Activated naive CD4-positive, alpha-beta T cell (primary cell): ENCODE data around the gene TBCD.

Experiments
- DNase-seq, 4 experiments: peaks; one replicate each; lab custom pipeline; 2025; lab: John Stamatoyannopoulos, UW

Gene TBCD

DNA sequence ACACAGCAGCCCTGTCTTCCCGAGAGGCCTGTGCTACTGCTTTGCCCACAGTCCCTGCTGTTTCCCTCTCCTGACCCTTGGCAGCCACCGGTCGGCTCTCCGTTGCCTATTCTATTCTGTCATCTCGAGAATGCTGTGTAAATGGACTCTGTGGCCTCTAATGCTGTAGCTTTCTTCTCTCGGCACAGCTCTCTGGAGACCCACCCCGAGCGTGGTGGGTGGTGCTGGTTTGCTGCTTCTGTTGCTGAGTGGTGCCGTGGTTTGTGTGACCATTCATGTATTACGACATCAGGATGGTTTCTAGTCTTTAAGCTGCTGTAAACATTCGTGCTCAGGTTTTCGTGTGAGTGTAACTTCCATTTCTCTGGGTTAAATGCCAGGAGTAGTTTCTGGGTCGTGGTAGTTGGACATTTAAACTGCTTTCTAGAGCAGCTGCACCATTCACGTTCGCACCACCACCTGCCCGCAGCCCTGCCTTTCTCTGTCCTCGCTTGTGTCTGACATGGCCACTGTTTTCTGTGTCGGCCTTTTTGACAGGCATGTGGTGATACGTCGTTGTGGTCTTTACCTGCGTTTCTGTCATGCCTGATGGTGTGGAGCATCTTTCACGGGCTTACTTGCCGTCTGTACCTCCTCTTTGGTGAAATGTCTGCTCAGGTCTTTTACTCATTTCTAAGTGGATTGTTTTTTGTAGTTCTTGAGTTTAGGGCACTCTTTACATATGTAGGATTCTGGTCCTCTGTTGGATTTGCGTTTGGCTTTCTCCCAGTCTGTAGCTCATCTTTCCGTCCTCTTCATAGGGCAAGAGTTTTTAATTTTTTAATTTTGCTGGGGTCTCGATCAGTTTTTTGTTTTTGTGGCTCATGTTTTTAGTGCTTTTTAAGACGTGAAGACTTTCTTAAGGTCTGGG is 135.6 kb downstream of the TBCD start:
- DNase-seq: no peak

DNA sequence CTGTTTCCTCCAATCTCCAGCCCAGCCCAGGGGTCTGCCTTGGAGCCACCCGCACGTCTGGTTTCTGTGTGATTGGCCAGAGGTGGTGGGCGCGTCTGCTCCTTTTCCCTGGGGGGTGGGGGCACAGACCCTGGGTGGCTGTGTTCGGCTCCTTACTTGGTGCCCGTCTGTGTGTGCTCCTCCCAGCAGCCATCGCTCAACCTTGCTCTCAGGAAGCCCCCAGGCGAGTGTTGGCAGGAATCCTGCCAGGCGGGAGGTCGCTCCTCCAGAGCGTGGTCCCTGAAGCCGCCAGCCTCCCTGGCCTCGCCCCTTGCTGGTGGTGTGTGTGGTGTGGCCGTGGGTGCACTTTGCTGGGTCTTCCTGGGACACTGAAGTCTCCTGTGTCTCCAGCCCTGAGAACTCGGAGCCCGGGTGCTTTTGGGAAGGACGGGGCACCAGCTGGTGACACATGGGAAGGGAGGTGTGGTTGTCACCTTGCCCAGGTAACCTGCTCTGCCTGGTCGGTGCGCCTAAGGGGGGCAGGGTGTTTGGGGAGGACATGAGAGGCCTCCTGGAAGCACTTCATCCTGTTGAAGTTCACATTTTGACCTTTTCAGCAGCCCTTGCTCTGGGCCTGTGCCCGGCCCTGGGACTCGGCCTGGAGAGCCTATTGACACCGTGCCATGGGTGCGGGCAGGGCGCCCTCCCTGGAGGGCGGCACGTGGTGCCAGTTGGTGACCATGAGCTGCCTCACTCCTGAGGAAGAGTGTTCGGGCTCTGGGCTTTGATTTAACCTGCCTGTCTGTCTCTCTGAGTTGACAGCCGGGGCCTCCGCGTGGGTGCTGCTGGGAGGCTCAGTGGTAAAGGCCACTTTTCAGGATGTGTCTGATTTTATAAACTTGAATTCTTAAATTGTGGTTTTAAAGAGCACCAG is 137.0 kb downstream of the TBCD start:
- DNase-seq: no peak

- DNase-seq: no peak
Observed at GRCh38 chr17:82889496-82890338, 137.9 kb downstream of the TBCD start.

DNA sequence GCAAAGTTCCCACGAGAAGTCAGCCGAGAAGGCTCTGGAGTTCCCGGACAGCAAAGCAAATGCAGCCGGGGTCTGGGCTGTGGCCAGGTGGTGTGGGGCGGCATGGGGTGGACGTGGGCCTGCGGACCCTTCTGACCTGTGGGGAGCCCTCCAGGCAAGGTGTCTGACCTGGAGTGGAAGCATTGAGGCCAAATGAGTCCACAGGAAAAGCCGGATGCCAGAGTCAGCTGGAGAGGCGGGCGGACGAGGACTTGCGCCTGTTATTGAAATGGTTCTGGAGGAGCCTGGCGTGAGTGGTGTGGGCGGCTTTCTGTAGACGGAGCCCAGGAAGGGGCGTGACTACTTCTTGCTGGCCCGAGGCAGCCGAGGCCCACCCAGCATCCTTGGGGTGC is 138.5 kb downstream of the TBCD start:
- no peak for DNase-seq

- DNase-seq: no peak
Observed at GRCh38 chr17:82890926-82891678, 139.2 kb downstream of the TBCD start.

GRCh38 chr17:82891911-82892310 is 140.0 kb downstream of the TBCD start:
- no peak for DNase-seq

GRCh38 chr17:82892899-82893565 is 141.2 kb downstream of the TBCD start:
- peak in 2 of 4 experiments; percentile 31 to 69 for DNase-seq

- no peak for DNase-seq
Observed at GRCh38 chr17:82893779-82894178, 141.9 kb downstream of the TBCD start.

- DNase-seq: no peak
Observed at GRCh38 chr17:82894389-82894788, 142.5 kb downstream of the TBCD start.

DNA sequence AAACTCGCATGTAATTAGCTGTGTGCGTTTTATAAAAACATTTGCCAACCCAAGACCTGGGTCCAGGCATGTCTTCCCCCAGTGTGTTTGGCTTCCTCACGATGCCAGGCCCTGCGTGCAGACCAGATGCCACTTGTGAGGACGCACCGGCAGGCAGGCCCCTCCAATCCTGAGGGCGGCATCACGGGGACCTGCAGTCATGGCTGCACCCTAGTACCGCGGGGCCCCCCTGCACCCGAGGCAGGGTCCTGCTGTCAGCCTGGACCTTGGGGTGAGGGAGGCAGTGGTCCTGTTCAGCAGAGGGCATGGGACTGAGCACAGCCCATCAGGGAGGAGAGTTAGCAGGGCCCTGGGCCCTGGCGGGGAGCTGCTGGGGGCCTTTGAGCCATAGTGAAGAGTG is 143.2 kb downstream of the TBCD start:
- no peak for DNase-seq

DNA sequence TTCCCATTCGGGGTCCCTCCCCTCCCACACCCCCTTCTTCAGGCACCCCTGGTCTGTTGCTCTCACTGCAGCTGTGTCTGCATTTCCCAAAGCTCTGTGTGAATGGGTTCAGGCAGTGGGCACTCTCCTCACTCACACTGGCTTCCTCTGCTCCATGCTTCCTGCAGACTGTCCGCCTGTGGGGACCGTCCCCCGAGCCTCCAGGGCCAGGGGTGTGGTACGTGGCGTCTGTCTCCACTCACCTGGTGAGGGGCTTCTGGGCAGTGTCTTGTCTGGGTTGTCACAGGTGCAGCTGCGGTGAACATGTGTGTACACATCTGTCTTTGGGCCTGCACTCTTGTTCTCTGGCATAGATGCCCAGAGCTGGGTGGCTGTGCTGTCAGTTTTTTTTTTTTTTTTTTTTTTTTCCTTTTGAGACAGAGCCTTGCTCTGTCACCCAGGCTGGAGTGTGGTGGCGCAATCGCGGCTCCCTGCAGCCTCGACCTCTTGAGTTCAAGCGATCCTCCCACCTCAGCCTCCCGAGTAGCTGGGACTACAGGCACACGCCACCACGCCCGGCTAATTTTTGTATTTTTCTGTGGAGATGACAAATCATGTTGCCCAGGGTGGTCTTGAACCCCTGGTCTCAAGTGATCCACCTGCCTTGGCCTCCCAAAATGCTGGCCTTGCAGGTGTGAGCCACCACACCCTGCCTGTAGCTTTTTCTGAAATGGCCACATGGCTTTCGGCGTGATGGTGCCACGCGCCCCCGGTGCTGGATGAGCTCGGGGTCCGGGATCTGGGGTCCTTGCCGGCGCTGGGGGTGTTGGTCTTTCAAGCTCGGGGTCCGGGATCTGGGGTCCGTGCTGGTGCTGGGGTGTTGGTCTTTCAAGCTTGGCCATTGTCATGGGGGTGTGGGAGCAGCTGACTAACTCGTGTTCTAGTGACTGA is 144.5 kb downstream of the TBCD start:
- no peak for DNase-seq

- no peak for DNase-seq
Observed at GRCh38 chr17:82897514-82898249, 145.8 kb downstream of the TBCD start.

DNA sequence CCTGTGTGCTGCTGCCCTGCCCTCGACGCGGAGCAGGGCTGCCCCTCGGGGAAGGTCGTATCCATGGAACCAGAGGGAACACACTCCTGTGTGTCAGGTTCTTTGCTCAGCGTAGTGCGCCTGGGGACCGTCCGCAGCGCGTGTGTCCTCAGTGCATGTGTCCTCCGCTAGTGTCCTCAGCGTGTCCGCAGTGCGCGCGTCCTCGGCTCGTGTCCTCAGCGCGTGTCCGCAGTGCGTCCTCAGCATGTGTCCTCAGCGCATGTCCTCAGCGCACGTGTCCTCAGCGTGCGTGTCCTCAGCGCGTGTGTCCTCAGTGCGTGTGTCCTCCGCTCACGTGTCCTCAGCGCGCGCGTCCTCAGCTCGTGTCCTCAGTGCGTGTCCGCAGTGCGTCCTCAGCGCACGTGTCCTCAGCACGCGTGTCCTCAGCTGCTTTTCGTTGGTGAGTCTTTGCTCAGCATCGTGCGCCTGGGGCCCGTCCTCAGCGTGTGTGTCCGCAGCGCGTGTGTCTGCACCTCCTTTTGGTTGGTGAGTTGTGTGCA is 147.2 kb downstream of the TBCD start:
- DNase-seq: no peak

- DNase-seq: no peak
Observed at GRCh38 chr17:82899941-82900340, 148.1 kb downstream of the TBCD start.

DNA sequence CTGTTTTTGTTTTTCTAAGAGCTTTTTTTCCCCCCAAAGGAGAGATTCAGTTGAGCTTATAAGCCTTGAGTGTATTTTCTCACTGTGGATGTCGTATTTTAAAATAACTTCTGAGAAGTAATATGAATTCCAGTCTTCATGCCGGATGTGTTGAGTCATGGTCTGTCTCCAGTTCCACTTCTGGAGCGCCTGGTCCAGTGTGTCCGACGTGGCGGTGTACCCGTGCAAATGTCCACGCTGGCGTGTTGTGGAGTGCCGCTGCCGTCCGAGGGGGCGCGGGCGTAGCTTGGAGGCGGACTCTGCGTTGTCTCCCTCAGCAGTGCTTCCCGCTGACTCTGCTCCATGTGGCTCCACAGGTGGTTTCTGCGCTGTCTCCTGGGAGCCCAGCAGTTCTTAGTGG is 148.9 kb downstream of the TBCD start:
- DNase-seq: no peak

GRCh38 chr17:82901356-82901755 is 149.5 kb downstream of the TBCD start:
- DNase-seq: no peak

- no peak for DNase-seq
Observed at GRCh38 chr17:82901856-82902255, 150.0 kb downstream of the TBCD start.
